ENCODE measurements around the gene POU2F2. TPM values are rescaled to one million over a fixed set of nuclear protein-coding genes. Genes with fewer than 3 reads are reported as not detected.
"Not testable (repeated sequence)": the region's sequence is repeated elsewhere in the genome, so short reads cannot be mapped to it uniquely, and the experiment has no call there.

POU2F2 gene
- total RNA-seq, 5 donors from 2014 or later (not counting 1 experiment from before 2014, with no cell fraction given), result 27.9 to 71.7 (median 59.5) TPM

GRCh38 chr19:42102877-42103276 lies 29.4 kb downstream of the POU2F2 start:
- no peak overlapping the region for H3K4me3 Mint-ChIP-seq
- peaks cover 24% of the 10 kb centered on the region for H3K36me3 Mint-ChIP-seq
- ATAC-seq (replicated peaks in 1 of 4) (no peak), DNase-seq (no peak)
- Histone ChIP-seq H3K9me3 (no peaks in the 10 kb centered on the region), H3K36me3 (ENCODE audit: control insufficient read depth in 2 of 2, extremely low read depth in 1 of 2, insufficient read depth in 1 of 2, low read length in 1 of 2) (peaks cover 7 to 26% of the 10 kb centered on the region in 2 donors), H3K27ac (ENCODE audit: low read length) (no peak overlapping the region), H3K27me3 (replicated peaks in 1 of 2; ENCODE audit: control insufficient read depth in 2 of 2, extremely low read depth in 1 of 2, insufficient read depth in 2 of 2, low read length in 1 of 2) (no peaks in the 10 kb centered on the region), H3K4me1 (ENCODE audit: control insufficient read depth in 1 of 2, extremely low read depth in 1 of 2, insufficient read depth in 2 of 2, low read length in 2 of 2) (no peaks in the 10 kb centered on the region), H3K4me3 (ENCODE audit: control insufficient read depth in 1 of 2, extremely low read depth in 1 of 2, low read length in 1 of 2) (no peak overlapping the region)
- WGBS (ENCODE audit: insufficient coverage), result 100% methylated on average over 2 of the region's 2 CpGs
- ChIA-PET CTCF (interaction anchor here (0.6 to 0.7 kb wide), 3 partner anchors 24 to 1428 kb away, joined by 3 to 5 read pairs (median 4); no protein-coding TSS in a partner anchor), POLR2A (interaction anchor here in 1 of 2 donors (0.6 kb wide), 1 partner anchor 336 kb away, joined by 3 read pairs; no protein-coding TSS in a partner anchor)
- no peak overlapping the region for H3K27ac Mint-ChIP-seq
- no peaks in the 10 kb centered on the region for H3K9me3 Mint-ChIP-seq
- H3K4me1 Mint-ChIP-seq, result peaks cover 0 to 2% (median 0%) of the 10 kb centered on the region in 3 donors
- H3K27me3 Mint-ChIP-seq, result no peaks in the 10 kb centered on the region

- 100% methylated on average over 6 of the region's 10 CpGs for WGBS (ENCODE audit: insufficient coverage)
- H3K36me3 ChIP-seq (ENCODE audit: control insufficient read depth in 2 of 2, extremely low read depth in 1 of 2, insufficient read depth in 1 of 2, low read length in 1 of 2), result peaks cover 19 to 46% of the 10 kb centered on the region in 2 donors
- H3K27me3 Mint-ChIP-seq; H3K9me3 ChIP-seq; CTCF ChIA-PET; H3K9me3 Mint-ChIP-seq; DNase-seq; H3K27ac Mint-ChIP-seq; ATAC-seq (replicated peaks in 1 of 4); H3K4me1 Mint-ChIP-seq; H3K4me3 Mint-ChIP-seq; H3K27ac ChIP-seq (ENCODE audit: low read length); H3K4me1 ChIP-seq (ENCODE audit: control insufficient read depth in 1 of 2, extremely low read depth in 1 of 2, insufficient read depth in 2 of 2, low read length in 2 of 2); H3K27me3 ChIP-seq (replicated peaks in 1 of 2; ENCODE audit: control insufficient read depth in 2 of 2, extremely low read depth in 1 of 2, insufficient read depth in 2 of 2, low read length in 1 of 2); H3K4me3 ChIP-seq (ENCODE audit: control insufficient read depth in 1 of 2, extremely low read depth in 1 of 2, low read length in 1 of 2); POLR2A ChIA-PET: not testable (repeated sequence)
- H3K36me3 Mint-ChIP-seq, result peaks cover 28% of the 10 kb centered on the region
Observed at GRCh38 chr19:42100241-42100640, 32.0 kb downstream of the POU2F2 start.

GRCh38 chr19:42099336-42099925 lies 32.8 kb downstream of the POU2F2 start:
- H3K4me3 Mint-ChIP-seq, result no peak overlapping the region
- CTCF ChIA-PET, result interaction anchor here in 1 of 2 donors (0.6 kb wide), 1 partner anchor 416 kb away, joined by 3 read pairs; no protein-coding TSS in a partner anchor
- H3K4me1 Mint-ChIP-seq, result peaks cover 0 to 2% (median 0%) of the 10 kb centered on the region in 3 donors
- Histone ChIP-seq H3K9me3 (no peaks in the 10 kb centered on the region), H3K4me1 (ENCODE audit: control insufficient read depth in 1 of 2, extremely low read depth in 1 of 2, insufficient read depth in 2 of 2, low read length in 2 of 2) (no peaks in the 10 kb centered on the region), H3K27me3 (replicated peaks in 1 of 2; ENCODE audit: control insufficient read depth in 2 of 2, extremely low read depth in 1 of 2, insufficient read depth in 2 of 2, low read length in 1 of 2) (no peaks in the 10 kb centered on the region), H3K27ac (ENCODE audit: low read length) (no peak overlapping the region), H3K4me3 (ENCODE audit: control insufficient read depth in 1 of 2, extremely low read depth in 1 of 2, low read length in 1 of 2) (no peak overlapping the region), H3K36me3 (ENCODE audit: control insufficient read depth in 2 of 2, extremely low read depth in 1 of 2, insufficient read depth in 1 of 2, low read length in 1 of 2) (peaks cover 22 to 47% of the 10 kb centered on the region in 2 donors)
- no peak overlapping the region for H3K27ac Mint-ChIP-seq
- peaks cover 32% of the 10 kb centered on the region for H3K36me3 Mint-ChIP-seq
- POLR2A ChIA-PET, result no interaction called here
- DNase-seq (no peak), ATAC-seq (replicated peaks in 1 of 4) (no peak)
- 74% methylated on average over 5 of the region's 6 CpGs for WGBS (ENCODE audit: insufficient coverage)
- no peaks in the 10 kb centered on the region for H3K27me3 Mint-ChIP-seq
- H3K9me3 Mint-ChIP-seq, result no peaks in the 10 kb centered on the region

GRCh38 chr19:42098781-42099180 lies 33.5 kb downstream of the POU2F2 start:
- ChIA-PET CTCF (no interaction called here), POLR2A (no interaction called here)
- Mint-ChIP-seq H3K27ac (no peak overlapping the region), H3K9me3 (no peaks in the 10 kb centered on the region), H3K4me1 (peaks cover 0 to 2% (median 0%) of the 10 kb centered on the region in 3 donors), H3K4me3 (no peak overlapping the region), H3K27me3 (no peaks in the 10 kb centered on the region), H3K36me3 (peaks cover 39% of the 10 kb centered on the region)
- Histone ChIP-seq H3K9me3 (no peaks in the 10 kb centered on the region), H3K4me1 (ENCODE audit: control insufficient read depth in 1 of 2, extremely low read depth in 1 of 2, insufficient read depth in 2 of 2, low read length in 2 of 2) (no peaks in the 10 kb centered on the region), H3K4me3 (ENCODE audit: control insufficient read depth in 1 of 2, extremely low read depth in 1 of 2, low read length in 1 of 2) (no peak overlapping the region), H3K36me3 (ENCODE audit: control insufficient read depth in 2 of 2, extremely low read depth in 1 of 2, insufficient read depth in 1 of 2, low read length in 1 of 2) (peaks cover 22 to 49% of the 10 kb centered on the region in 2 donors), H3K27me3 (replicated peaks in 1 of 2; ENCODE audit: control insufficient read depth in 2 of 2, extremely low read depth in 1 of 2, insufficient read depth in 2 of 2, low read length in 1 of 2) (no peaks in the 10 kb centered on the region), H3K27ac (ENCODE audit: low read length) (no peak overlapping the region)
- DNase-seq (no peak), ATAC-seq (replicated peaks in 1 of 4) (no peak)
- WGBS (ENCODE audit: insufficient coverage), result no CpG with 5 or more reads among the region's 6 CpGs

GRCh38 chr19:42097461-42097860 lies 34.8 kb downstream of the POU2F2 start:
- DNase-seq (no peak), ATAC-seq (replicated peaks in 1 of 4) (no peak)
- Mint-ChIP-seq H3K9me3 (no peaks in the 10 kb centered on the region), H3K36me3 (peaks cover 32% of the 10 kb centered on the region), H3K4me1 (no peaks in the 10 kb centered on the region), H3K4me3 (no peak overlapping the region), H3K27me3 (no peaks in the 10 kb centered on the region), H3K27ac (no peak overlapping the region)
- WGBS (ENCODE audit: insufficient coverage), result 100% methylated on average over 1 of the region's 5 CpGs
- H3K9me3 ChIP-seq, result no peaks in the 10 kb centered on the region
- ChIA-PET CTCF (interaction anchor here in 1 of 2 donors (0.7 kb wide), 1 partner anchor 233 kb away, joined by 4 read pairs; no protein-coding TSS in a partner anchor), POLR2A (interaction anchor here in 1 of 2 donors (0.6 kb wide), 1 partner anchor 133 kb away, joined by 3 read pairs; no protein-coding TSS in a partner anchor)
- no peak overlapping the region for H3K4me3 ChIP-seq (ENCODE audit: control insufficient read depth in 1 of 2, extremely low read depth in 1 of 2, low read length in 1 of 2)
- H3K27me3 ChIP-seq (replicated peaks in 1 of 2; ENCODE audit: control insufficient read depth in 2 of 2, extremely low read depth in 1 of 2, insufficient read depth in 2 of 2, low read length in 1 of 2), result no peaks in the 10 kb centered on the region
- no peak overlapping the region for H3K27ac ChIP-seq (ENCODE audit: low read length)
- H3K36me3 ChIP-seq (ENCODE audit: control insufficient read depth in 2 of 2, extremely low read depth in 1 of 2, insufficient read depth in 1 of 2, low read length in 1 of 2), result peaks cover 22 to 54% of the 10 kb centered on the region in 2 donors
- H3K4me1 ChIP-seq (ENCODE audit: control insufficient read depth in 1 of 2, extremely low read depth in 1 of 2, insufficient read depth in 2 of 2, low read length in 2 of 2), result no peaks in the 10 kb centered on the region

- no peak overlapping the region for H3K4me3 Mint-ChIP-seq
- H3K27ac Mint-ChIP-seq, result no peak overlapping the region
- Histone ChIP-seq H3K36me3 (ENCODE audit: control insufficient read depth in 2 of 2, extremely low read depth in 1 of 2, insufficient read depth in 1 of 2, low read length in 1 of 2) (peaks cover 22 to 52% of the 10 kb centered on the region in 2 donors), H3K27me3 (replicated peaks in 1 of 2; ENCODE audit: control insufficient read depth in 2 of 2, extremely low read depth in 1 of 2, insufficient read depth in 2 of 2, low read length in 1 of 2) (no peaks in the 10 kb centered on the region), H3K4me1 (ENCODE audit: control insufficient read depth in 1 of 2, extremely low read depth in 1 of 2, insufficient read depth in 2 of 2, low read length in 2 of 2) (peaks cover 0 to 10% of the 10 kb centered on the region in 2 experiments), H3K4me3 (ENCODE audit: control insufficient read depth in 1 of 2, extremely low read depth in 1 of 2, low read length in 1 of 2) (no peak overlapping the region), H3K9me3 (no peaks in the 10 kb centered on the region), H3K27ac (ENCODE audit: low read length) (no peak overlapping the region)
- ATAC-seq (replicated peaks in 1 of 4) (no peak), DNase-seq (no peak)
- ChIA-PET CTCF (interaction anchor here (0.6 to 0.7 kb wide), 2 partner anchors 38 to 1610 kb away, joined by 4 to 7 read pairs; no protein-coding TSS in a partner anchor), POLR2A (no interaction called here)
- H3K36me3 Mint-ChIP-seq, result peaks cover 35% of the 10 kb centered on the region
- H3K4me1 Mint-ChIP-seq, result peaks cover 0 to 3% (median 2%) of the 10 kb centered on the region in 3 donors
- no peaks in the 10 kb centered on the region for H3K9me3 Mint-ChIP-seq
- no peaks in the 10 kb centered on the region for H3K27me3 Mint-ChIP-seq
- 98% methylated on average over 10 of the region's 15 CpGs for WGBS (ENCODE audit: insufficient coverage)
Observed at GRCh38 chr19:42096255-42096837, 35.9 kb downstream of the POU2F2 start.

All from T-cell (primary cell).